ENCODE data around the gene CYP4A22. TPM values are rescaled to one million over a fixed set of nuclear protein-coding genes. Genes with fewer than 3 reads are reported as not detected.

The CYP4A22 gene
- total and polyA plus RNA-seq, 2 donors (not counting 1 experiment from before 2014, with no cell fraction given): not detected

DNA sequence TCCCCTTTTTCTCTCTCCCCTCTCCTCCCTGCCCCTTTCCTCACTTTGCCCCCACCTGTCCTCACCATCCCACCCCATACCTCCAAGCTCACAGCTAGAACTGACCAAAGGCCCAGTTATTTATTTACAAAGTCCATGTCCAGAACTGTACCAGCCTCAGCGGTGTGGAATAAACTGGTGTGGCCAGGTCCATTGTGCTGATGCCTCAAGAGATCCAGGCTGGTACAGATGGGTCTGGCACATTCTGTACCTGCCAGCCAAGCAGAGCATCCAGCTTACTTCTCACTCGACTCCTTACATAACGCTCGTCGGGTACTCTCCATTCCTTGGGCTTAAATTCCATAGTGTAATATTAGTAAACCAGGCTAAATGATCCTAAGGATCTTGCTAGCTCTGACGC is 40.8 kb downstream of the CYP4A22 start:
- no peak overlapping the region for H2AFZ ChIP-seq (ENCODE audit: low read length)
- H3K27ac ChIP-seq (ENCODE audit: insufficient read depth, low read length): no peak overlapping the region
- no peak for DNase-seq (ENCODE audit: low read depth in 2 of 2)
- H3K4me1 ChIP-seq (ENCODE audit: control insufficient read depth, extremely low read depth, insufficient read depth, low read length): no peaks in the 10 kb centered on the region
- no peaks in the 10 kb centered on the region for H3K79me2 ChIP-seq (ENCODE audit: control insufficient read depth, insufficient read depth, low read length)
- H3K27me3 ChIP-seq (ENCODE audit: control insufficient read depth, insufficient read depth, low read length): no peaks in the 10 kb centered on the region
- H4K20me1 ChIP-seq (ENCODE audit: control insufficient read depth, extremely low read depth, insufficient read depth, low read length): no peaks in the 10 kb centered on the region
- no peaks in the 10 kb centered on the region for H3K36me3 ChIP-seq (ENCODE audit: control insufficient read depth, insufficient read depth, low read length)
- no peak overlapping the region for H3K4me2 ChIP-seq (ENCODE audit: extremely low read depth, insufficient read depth, low read length)
- H3K9ac ChIP-seq (ENCODE audit: insufficient read depth, low read length): no peak overlapping the region
- no peaks in the 10 kb centered on the region for H3K9me3 ChIP-seq (ENCODE audit: control insufficient read depth, insufficient read depth, low read depth, low read length)
- TF ChIP-seq, protein P1, sequence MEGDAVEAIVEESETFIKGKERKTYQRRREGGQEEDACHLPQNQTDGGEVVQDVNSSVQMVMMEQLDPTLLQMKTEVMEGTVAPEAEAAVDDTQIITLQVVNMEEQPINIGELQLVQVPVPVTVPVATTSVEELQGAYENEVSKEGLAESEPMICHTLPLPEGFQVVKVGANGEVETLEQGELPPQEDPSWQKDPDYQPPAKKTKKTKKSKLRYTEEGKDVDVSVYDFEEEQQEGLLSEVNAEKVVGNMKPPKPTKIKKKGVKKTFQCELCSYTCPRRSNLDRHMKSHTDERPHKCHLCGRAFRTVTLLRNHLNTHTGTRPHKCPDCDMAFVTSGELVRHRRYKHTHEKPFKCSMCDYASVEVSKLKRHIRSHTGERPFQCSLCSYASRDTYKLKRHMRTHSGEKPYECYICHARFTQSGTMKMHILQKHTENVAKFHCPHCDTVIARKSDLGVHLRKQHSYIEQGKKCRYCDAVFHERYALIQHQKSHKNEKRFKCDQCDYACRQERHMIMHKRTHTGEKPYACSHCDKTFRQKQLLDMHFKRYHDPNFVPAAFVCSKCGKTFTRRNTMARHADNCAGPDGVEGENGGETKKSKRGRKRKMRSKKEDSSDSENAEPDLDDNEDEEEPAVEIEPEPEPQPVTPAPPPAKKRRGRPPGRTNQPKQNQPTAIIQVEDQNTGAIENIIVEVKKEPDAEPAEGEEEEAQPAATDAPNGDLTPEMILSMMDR (conservative IDR thresholded peaks at IDR 0.05 in 1 of 2, IDR thresholded peaks at IDR 0.05 in 1 of 2; ENCODE audit: low read depth in 1 of 2, low read length in 2 of 2): no peak
- TF ChIP-seq EZH2 (IDR thresholded peaks at IDR 0.05; ENCODE audit: low read length, missing control alignments): no peak
- H3K4me3 ChIP-seq (replicated peaks in 1 of 4; ENCODE audit: control extremely low read depth in 1 of 4, insufficient read depth in 1 of 4, low read depth in 3 of 4, low read length in 4 of 4): no peak overlapping the region

DNA sequence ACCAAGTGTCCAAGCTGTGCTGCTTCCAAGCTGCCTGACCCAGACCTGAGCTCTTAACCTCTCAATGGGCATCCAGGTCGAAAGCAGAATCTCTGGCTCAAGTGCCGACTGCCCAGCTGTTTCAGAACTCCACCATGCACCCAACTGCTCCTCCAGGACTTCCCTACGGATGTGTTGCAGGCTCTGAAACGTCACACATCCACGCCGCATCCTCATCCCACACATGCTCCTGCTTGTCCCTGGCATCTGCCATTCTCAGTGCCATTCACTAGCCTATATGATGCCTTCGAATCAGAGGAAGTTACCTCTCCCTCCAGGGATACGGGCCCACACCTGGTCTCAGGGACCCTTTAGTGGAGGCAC is 41.4 kb downstream of the CYP4A22 start:
- H3K79me2 ChIP-seq (ENCODE audit: control insufficient read depth, insufficient read depth, low read length): no peaks in the 10 kb centered on the region
- peak overlapping the region in 2 of 4 experiments; percentile 38 to 57 for H3K4me3 ChIP-seq (replicated peaks in 1 of 4; ENCODE audit: control extremely low read depth in 1 of 4, insufficient read depth in 1 of 4, low read depth in 3 of 4, low read length in 4 of 4)
- peak overlapping the region; percentile 59 for H3K4me2 ChIP-seq (ENCODE audit: extremely low read depth, insufficient read depth, low read length)
- no peak for DNase-seq (ENCODE audit: low read depth in 2 of 2)
- H4K20me1 ChIP-seq (ENCODE audit: control insufficient read depth, extremely low read depth, insufficient read depth, low read length): no peaks in the 10 kb centered on the region
- H3K27me3 ChIP-seq (ENCODE audit: control insufficient read depth, insufficient read depth, low read length): no peaks in the 10 kb centered on the region
- TF ChIP-seq, protein P1 (conservative IDR thresholded peaks at IDR 0.05 in 1 of 2, IDR thresholded peaks at IDR 0.05 in 1 of 2; ENCODE audit: low read depth in 1 of 2, low read length in 2 of 2): no peak
- no peak for TF ChIP-seq EZH2 (IDR thresholded peaks at IDR 0.05; ENCODE audit: low read length, missing control alignments)
- no peaks in the 10 kb centered on the region for H3K36me3 ChIP-seq (ENCODE audit: control insufficient read depth, insufficient read depth, low read length)
- H3K9ac ChIP-seq (ENCODE audit: insufficient read depth, low read length): no peak overlapping the region
- peak overlapping the region; percentile 85 for H2AFZ ChIP-seq (ENCODE audit: low read length)
- H3K4me1 ChIP-seq (ENCODE audit: control insufficient read depth, extremely low read depth, insufficient read depth, low read length): no peaks in the 10 kb centered on the region
- no peak overlapping the region for H3K27ac ChIP-seq (ENCODE audit: insufficient read depth, low read length)
- H3K9me3 ChIP-seq (ENCODE audit: control insufficient read depth, insufficient read depth, low read depth, low read length): no peaks in the 10 kb centered on the region

DNA sequence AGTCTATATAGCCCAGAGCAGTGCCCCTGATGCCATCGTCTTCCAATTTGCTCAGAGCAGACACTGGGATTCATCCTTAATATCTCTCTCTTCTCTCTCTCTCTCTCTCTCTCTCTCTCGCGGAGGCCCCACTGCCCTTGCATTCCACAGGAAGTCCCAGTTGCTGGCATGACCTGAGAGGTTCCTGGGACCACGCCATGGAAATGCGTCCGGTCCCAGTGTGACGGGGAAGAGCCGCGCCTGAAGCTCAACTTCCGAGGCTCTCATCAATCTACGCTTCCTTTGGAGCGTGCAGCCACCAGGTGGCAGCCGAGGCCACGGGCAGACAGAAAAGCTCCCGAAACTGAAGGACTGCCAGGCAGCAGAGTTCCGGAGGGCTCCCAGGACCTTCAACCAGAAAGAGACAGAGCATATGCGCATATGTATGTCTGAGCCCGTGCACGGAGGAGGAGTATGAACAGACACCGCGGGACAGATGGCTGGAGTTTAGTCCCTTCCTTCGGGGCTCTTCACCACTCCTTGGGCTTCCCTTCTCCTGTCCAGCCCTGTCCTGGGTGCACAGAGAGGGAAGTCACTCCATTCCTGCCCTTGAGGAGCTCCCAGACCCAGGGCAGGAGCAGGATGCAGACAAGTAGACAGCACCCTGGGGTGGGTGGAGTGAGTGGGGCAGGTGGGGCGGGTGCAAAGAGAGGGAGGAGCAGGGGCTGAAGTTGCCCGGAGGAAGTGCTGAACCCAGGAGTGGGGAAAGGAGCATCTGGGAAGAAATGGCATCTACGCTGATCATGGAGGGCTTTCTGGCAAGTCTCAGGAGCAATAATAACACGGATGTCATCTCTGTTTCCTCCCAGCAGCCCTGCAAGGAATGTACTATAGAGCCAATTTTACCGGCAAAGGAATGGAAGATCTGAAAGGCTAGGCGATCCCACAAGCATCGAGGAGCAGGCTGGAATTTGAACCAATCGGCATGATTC is 42.1 kb downstream of the CYP4A22 start:
- DNase-seq (ENCODE audit: low read depth in 2 of 2): peak; percentile 91 to 92
- H3K9me3 ChIP-seq (ENCODE audit: control insufficient read depth, insufficient read depth, low read depth, low read length): no peaks in the 10 kb centered on the region
- no peaks in the 10 kb centered on the region for H3K36me3 ChIP-seq (ENCODE audit: control insufficient read depth, insufficient read depth, low read length)
- no peak overlapping the region for H3K9ac ChIP-seq (ENCODE audit: insufficient read depth, low read length)
- no peaks in the 10 kb centered on the region for H3K79me2 ChIP-seq (ENCODE audit: control insufficient read depth, insufficient read depth, low read length)
- H3K27me3 ChIP-seq (ENCODE audit: control insufficient read depth, insufficient read depth, low read length): no peaks in the 10 kb centered on the region
- H3K4me1 ChIP-seq (ENCODE audit: control insufficient read depth, extremely low read depth, insufficient read depth, low read length): no peaks in the 10 kb centered on the region
- peak overlapping the region; percentile 4 to 65 (median 36) for H3K4me3 ChIP-seq (replicated peaks in 1 of 4; ENCODE audit: control extremely low read depth in 1 of 4, insufficient read depth in 1 of 4, low read depth in 3 of 4, low read length in 4 of 4)
- H3K4me2 ChIP-seq (ENCODE audit: extremely low read depth, insufficient read depth, low read length): peak overlapping the region; percentile 61
- H3K27ac ChIP-seq (ENCODE audit: insufficient read depth, low read length): no peak overlapping the region
- no peaks in the 10 kb centered on the region for H4K20me1 ChIP-seq (ENCODE audit: control insufficient read depth, extremely low read depth, insufficient read depth, low read length)
- TF ChIP-seq EZH2 (IDR thresholded peaks at IDR 0.05; ENCODE audit: low read length, missing control alignments): no peak
- TF ChIP-seq, protein P1 (conservative IDR thresholded peaks at IDR 0.05 in 1 of 2, IDR thresholded peaks at IDR 0.05 in 1 of 2; ENCODE audit: low read depth in 1 of 2, low read length in 2 of 2): peak; percentile 89 to 91
- peak overlapping the region; percentile 85 for H2AFZ ChIP-seq (ENCODE audit: low read length)

Data from fibroblast of lung (primary cell).